DOHH2 (cell line): Measurements from ENCODE around the gene CNGA4.

Experiments used
- CTCF ChIP-seq: fragments of 200-600 bp; sonication (generic); IDR thresholded peaks from one replicate; pipeline ENCODE4 v1.5.1; 2014; ENCODE audit warnings: antibody characterized with exemption, mild to moderate bottlenecking, low read depth, low read length; ENCODE audit not compliant: poor library complexity, severe bottlenecking
- EZH2phosphoT487 ChIP-seq: fragments of 200-600 bp; sonication (generic); IDR thresholded peaks from 2 replicates; pipeline ENCODE4 v1.6.1; 2017; ENCODE audit warnings: borderline replicate concordance, mild to moderate bottlenecking, antibody characterized with exemption, low read length, moderate library complexity, mixed read lengths

- TF ChIP-seq CTCF, result no peak
- no peak for TF ChIP-seq EZH2phosphoT487
Observed at GRCh38 chr11:6248248-6248647, 9.4 kb downstream of the CNGA4 start.
